Heart right ventricle (tissue), 16 donors: Measurements from ENCODE around the gene RASGRF2. TPM values are rescaled to one million over a fixed set of nuclear protein-coding genes. Genes with fewer than 3 reads are reported as not detected.

Experiments
- ATAC-seq, 8 donors: fragments of 200-7000 bp; cut with Tn5 transposase; one replicate each; pipeline ENCODE4 v1.9.1; 2020; ENCODE audit warnings: mild to moderate bottlenecking in 8 of 8, moderate library complexity in 8 of 8, moderate number of reproducible peaks in 1 of 8
- DNase-seq, 2 donors: peaks; one replicate each; pipeline ENCODE4 v3.0.0-alpha.2; 2020
- H3K27ac ChIP-seq, 10 donors: fragments of 200-600 bp; sonication (generic) in 2 of 10; one replicate each; pipeline versions ENCODE4 v1.5.0 to v1.8.0; 2020 to 2022; ENCODE audit warnings: mild to moderate bottlenecking in 3 of 10
- H3K27me3 ChIP-seq, 7 donors: fragments of 200-600 bp; one replicate each; pipeline ENCODE4 v1.8.0; 2021 to 2022; ENCODE audit warnings: mild to moderate bottlenecking in 2 of 7
- H3K36me3 ChIP-seq, 9 donors: fragments of 200-600 bp; sonication (generic) in 1 of 9; one replicate each; pipeline versions ENCODE4 v1.5.0 to v1.8.0; 2020 to 2022; ENCODE audit warnings: mild to moderate bottlenecking in 2 of 9
- H3K4me1 ChIP-seq, 9 donors: fragments of 200-600 bp; sonication (generic) in 1 of 9; one replicate each; pipeline versions ENCODE4 v1.5.0 to v1.8.0; 2020 to 2022; ENCODE audit warnings: mild to moderate bottlenecking in 4 of 9
- H3K4me3 ChIP-seq, 10 donors: fragments of 200-600 bp; sonication (generic) in 2 of 10; one replicate each; pipeline versions ENCODE4 v1.5.0 to v1.8.0; 2020 to 2022; ENCODE audit warnings: mild to moderate bottlenecking in 7 of 10, moderate library complexity in 2 of 10
- H3K9me3 ChIP-seq, 11 donors: fragments of 200-600 bp in 10 of 11; sonication (generic) in 2 of 11; one replicate each; pipeline versions ENCODE4 v1.5.0 to v1.8.0; 2013 to 2022; ENCODE audit warnings: mild to moderate bottlenecking in 2 of 11, control low read depth in 1 of 11, moderate library complexity in 1 of 11
- CTCF ChIP-seq, 9 donors: fragments of 200-600 bp; sonication (generic) in 2 of 9; IDR thresholded peaks; one replicate each; pipeline versions ENCODE4 v1.5.0 to v1.8.0; 2021 to 2022; ENCODE audit warnings: antibody characterized with exemption in 9 of 9, mild to moderate bottlenecking in 5 of 9, moderate library complexity in 1 of 9
- WGBS, 2 donors: extraction: QIAGEN DNeasy Blood & Tissue Kit; methylation state at CpG; one replicate each; pipeline ENCODE4 v1.1.7; 2013; ENCODE audit warnings: inconsistent platforms in 1 of 2; 5-methylcytosine and 5-hydroxymethylcytosine counted together
- intact Hi-C, 10 donors: fragments of 100-400 bp; cut with DNase I; formaldehyde crosslinking; loops; one replicate each; pipeline versions ENCODE4 v1.11.1 to v1.14.2; 2022
- polyA plus RNA-seq, 2 donors: library from polyadenylated mRNA; stranded (reverse); fragments of 200-250 nt; gene quantifications; one replicate each; pipeline ENCODE4 v1.2.3, GENCODE V29; 2013
- total RNA-seq, 10 donors: library from RNA; stranded (reverse); fragmentation: NEBNext Ultra II Directional in 3 of 10; extraction: Animal tissue kit (Norgen Biotek cat#: 25700) in 3 of 10; gene quantifications; one replicate each; pipeline versions ENCODE4 v1.2.1 to v1.2.4, GENCODE V29; 2021 to 2023
- donor health status: Arrhythmogenic right ventricular cardiomyopathy.
- donor health status: ischemic (EF 13 %, LVEDD 7.1; RV severe dilation, severe dysfunction).
- donor health status: healthy with polysubstance abuse.
- donor health status: DM: no; HTN: yes; CAD: no.
- donor health status: DM: no; HTN: no; CAD: no.
- donor health status: ischemic (EF 25% LVEDD 6.9; RV normal size, moderate dysfunction).
- donor health status: ischemic (EF 25% LVEDD 5.7; RV mildly dilated, moderate dysfunction).
- donor health status: healthy.
- donor health status: DM: yes; HTN: yes; CAD: no.
- donor health status: Ischemic cardiomyopathy.
- donor health status: ischemic (EF 35%, LVEDD 5.7; RV mildly dilated, moderate dysfunction).
- donor health status: nonischemic (EF 11% LVEDD 7.7; RV severe dilation, severe dysfunction).
- donor health status: DM: yes; HTN: yes; CAD: no.
- donor health status: PGD.
- donor health status: ischemic (EF 29% LVEDD 5.4; RV normal size, mild dysfunction).
- donor health status: nonischemic (EF 23%, LVEDD 6.1; RV moderate dilation, normal function).

The RASGRF2 gene
- total and polyA plus RNA-seq, 12 donors, result 2.9 to 13.4 (median 6.8) TPM

GRCh38 chr5:81249240-81249639 lies 289.1 kb downstream of the RASGRF2 start:
- no peaks in the 10 kb centered on the region for H3K9me3 ChIP-seq
- peaks cover 0 to 56% (median 13%) of the 10 kb centered on the region in 9 donors for H3K36me3 ChIP-seq
- no peak overlapping the region for H3K4me3 ChIP-seq
- WGBS, 2 donors, result 72 to 85% methylated on average over 4 of the region's 4 CpGs
- H3K27ac ChIP-seq, result peak overlapping the region in 1 of 10 donors; percentile 21
- no peak for ATAC-seq
- no peak for DNase-seq
- intact Hi-C loops, result loop anchor here in 1 of 10 donors (5.0 kb wide), 1 partner anchor 48 kb away; no protein-coding TSS in a partner anchor
- H3K4me1 ChIP-seq, result peaks cover 14 to 93% (median 63%) of the 10 kb centered on the region in 9 donors
- no peak for TF ChIP-seq CTCF (IDR thresholded peaks at IDR 0.05)
- H3K27me3 ChIP-seq, result no peaks in the 10 kb centered on the region

- no peaks in the 10 kb centered on the region for H3K27me3 ChIP-seq
- no peaks in the 10 kb centered on the region for H3K9me3 ChIP-seq
- peak overlapping the region in 1 of 10 donors; percentile 21 for H3K27ac ChIP-seq
- intact Hi-C loops, result no loop called here
- DNase-seq, result no peak
- H3K4me3 ChIP-seq, result no peak overlapping the region
- no peak for TF ChIP-seq CTCF (IDR thresholded peaks at IDR 0.05)
- peaks cover 14 to 85% (median 56%) of the 10 kb centered on the region in 9 donors for H3K4me1 ChIP-seq
- WGBS, 2 donors, result 79 to 100% methylated on average over 1 of the region's 1 CpG
- no peak for ATAC-seq
- H3K36me3 ChIP-seq, result peaks cover 0 to 57% (median 21%) of the 10 kb centered on the region in 9 donors
Observed at GRCh38 chr5:81250004-81250403, 289.8 kb downstream of the RASGRF2 start.

GRCh38 chr5:81251922-81252321 lies 291.8 kb downstream of the RASGRF2 start:
- Histone ChIP-seq H3K27ac (peak overlapping the region in 6 of 10 donors; percentile 13 to 70 (median 56)), H3K4me1 (peaks cover 4 to 83% (median 38%) of the 10 kb centered on the region in 9 donors), H3K27me3 (no peaks in the 10 kb centered on the region), H3K9me3 (no peaks in the 10 kb centered on the region), H3K36me3 (peaks cover 0 to 72% (median 24%) of the 10 kb centered on the region in 9 donors), H3K4me3 (no peak overlapping the region)
- peak in 1 of 2 donors; percentile 64 for DNase-seq
- intact Hi-C loops, result no loop called here
- peak; percentile 51 to 87 (median 64) for ATAC-seq
- 44 to 51% methylated on average over 5 of the region's 5 CpGs for WGBS, 2 donors
- no peak for TF ChIP-seq CTCF (IDR thresholded peaks at IDR 0.05)

- intact Hi-C loops, result no loop called here
- H3K4me1 ChIP-seq, result peaks cover 4 to 73% (median 30%) of the 10 kb centered on the region in 9 donors
- ATAC-seq (no peak), DNase-seq (no peak)
- peak overlapping the region in 3 of 10 donors; percentile 15 to 61 (median 50) for H3K27ac ChIP-seq
- peaks cover 0 to 79% (median 24%) of the 10 kb centered on the region in 9 donors for H3K36me3 ChIP-seq
- WGBS, 2 donors, result 94 to 97% methylated on average over 1 of the region's 1 CpG
- no peak for TF ChIP-seq CTCF (IDR thresholded peaks at IDR 0.05)
- H3K9me3 ChIP-seq, result no peaks in the 10 kb centered on the region
- no peaks in the 10 kb centered on the region for H3K27me3 ChIP-seq
- H3K4me3 ChIP-seq, result no peak overlapping the region
Observed at GRCh38 chr5:81252904-81253303, 292.7 kb downstream of the RASGRF2 start.
